ENCODE measurements around the gene TMEM255B.
"Not testable (repeated sequence)": the region's sequence is repeated elsewhere in the genome, so short reads cannot be mapped to it uniquely, and the experiment has no call there.

TMEM255B gene

DNA sequence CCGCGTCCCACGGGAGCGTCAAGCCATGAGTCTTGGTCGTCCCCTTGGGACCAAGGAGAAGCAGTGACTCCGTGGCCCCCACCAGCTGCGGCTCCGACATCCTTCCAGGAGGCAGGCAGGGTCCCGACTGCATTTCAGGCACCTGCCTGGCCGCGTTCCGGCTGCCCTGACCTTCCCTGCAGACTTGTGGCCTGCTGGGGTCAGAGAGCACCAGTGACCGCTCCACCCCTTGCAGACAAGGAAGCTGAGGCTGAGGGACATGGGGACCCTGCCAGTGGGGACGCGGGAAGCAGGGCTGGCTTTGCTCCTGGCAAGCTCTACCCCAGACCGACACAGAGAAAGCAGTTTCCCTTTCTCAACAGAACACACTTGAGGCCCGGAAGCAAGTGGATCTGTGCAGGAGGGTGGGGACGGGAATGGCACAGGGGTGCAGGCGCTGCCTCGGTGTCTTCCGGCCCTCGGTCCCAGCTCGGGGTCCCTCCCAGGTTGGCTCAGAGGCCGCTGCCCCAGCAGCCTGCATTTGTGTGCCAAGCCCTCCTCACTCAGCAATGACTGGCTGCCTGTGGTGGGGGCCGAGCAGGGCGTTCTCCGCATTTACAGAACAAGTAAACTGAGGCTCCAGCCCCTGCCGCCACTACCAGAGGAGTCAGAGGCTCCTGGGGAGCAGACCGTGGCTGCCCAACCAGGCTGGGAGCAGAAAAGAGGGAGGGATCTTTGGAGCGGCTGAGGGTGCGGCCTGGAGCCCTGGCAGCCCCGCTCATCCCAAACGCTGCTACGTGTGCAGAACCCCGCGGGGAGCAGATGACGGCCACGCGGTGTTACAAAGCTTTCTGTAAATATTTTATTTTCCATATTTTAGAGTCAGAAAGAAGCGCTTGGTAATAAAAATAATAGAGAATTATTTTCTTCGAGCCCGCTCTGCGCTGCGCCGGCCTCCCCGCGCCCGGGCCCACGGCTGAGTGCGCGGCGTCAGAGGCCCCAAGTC lies 61.0 kb downstream of the TMEM255B start:
- DNase-seq = no peak

DNA sequence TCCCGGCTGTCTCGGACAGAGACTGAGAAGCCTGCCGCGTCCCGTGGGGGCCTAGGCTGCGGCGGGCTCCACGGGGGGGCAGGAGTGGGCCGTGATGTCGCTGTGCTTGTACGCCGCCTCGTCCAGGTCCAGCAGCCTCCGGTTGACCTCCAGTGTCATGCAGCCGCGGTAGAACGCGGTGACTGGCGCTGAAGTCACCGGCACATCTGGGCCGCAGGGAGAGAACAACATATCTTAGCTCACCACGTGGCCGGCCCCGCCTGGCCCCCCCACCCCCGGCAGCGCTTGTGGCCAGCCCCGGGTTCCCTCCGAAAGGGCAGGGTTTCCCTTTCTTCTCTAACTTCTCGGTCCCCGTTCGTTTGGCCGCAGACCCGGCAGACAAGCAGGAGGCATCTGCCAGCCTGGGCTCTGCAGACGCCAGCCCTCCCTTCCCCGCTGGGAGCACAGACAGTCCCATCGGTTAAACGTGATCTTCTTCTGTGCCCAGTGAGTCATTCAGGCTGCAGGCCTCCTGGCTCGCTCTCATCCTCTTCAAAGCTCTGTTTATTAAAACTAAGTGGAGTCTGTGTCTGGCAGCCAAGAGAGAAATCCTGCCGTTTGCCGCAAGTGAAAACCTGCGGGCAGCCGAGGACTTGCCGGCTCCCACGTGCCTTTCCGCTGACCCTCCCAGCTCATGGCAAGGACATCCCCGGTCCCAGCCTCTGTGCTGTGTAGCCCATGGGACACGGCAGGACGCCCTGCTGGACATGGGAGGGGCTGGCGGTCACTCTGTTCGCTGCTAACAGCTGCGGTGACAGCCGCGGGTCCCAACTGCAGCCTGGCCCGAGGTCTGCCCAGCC lies 62.0 kb downstream of the TMEM255B start:
- no peak for DNase-seq

GRCh38 chr13:113821847-113822246 lies 62.8 kb downstream of the TMEM255B start:
- no peak for DNase-seq

DNA sequence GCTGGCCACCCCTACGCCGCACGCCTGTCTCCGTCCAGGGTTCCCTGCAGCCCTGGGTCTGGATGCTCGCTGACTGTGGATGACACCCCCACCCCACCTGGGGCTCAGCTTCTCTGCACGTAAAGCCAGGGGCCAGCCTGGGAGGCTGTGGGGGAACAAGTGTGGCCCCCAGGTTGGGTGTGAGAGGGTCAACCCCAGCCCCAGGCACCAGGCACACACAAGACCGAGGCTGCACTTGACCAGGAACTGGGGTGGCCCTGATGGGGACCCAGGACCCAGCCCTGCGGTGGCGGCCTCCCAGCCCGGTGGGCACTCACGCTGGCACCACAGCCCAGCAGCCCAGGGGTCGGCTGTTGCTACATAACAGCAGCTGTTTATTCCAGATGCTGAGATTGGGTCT lies 63.2 kb downstream of the TMEM255B start:
- no peak for DNase-seq

GRCh38 chr13:113822956-113823744 lies 64.1 kb downstream of the TMEM255B start:
- DNase-seq = no peak

DNA sequence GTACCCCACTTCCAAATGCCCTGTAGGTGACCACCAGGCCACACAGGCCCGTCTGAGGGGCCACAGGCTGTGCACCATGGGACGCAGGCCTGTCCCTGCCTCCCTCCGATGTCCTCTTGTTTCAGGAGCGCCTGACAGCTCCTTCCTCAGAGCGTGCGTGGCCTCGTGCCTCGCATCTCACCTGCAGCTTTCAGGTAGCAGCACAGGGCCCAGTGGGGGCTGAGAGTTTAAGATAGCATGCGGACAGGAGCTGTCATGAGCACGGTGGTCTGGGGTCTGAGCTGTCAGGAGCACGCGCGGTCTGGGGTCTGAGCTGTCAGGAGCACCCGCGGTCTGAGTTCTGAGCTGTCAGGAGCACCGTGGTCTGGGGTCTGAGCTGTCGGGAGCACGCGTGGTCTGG lies 64.7 kb downstream of the TMEM255B start:
- DNase-seq = no peak

GRCh38 chr13:113825841-113826240 lies 66.8 kb downstream of the TMEM255B start:
- DNase-seq = no peak

DNA sequence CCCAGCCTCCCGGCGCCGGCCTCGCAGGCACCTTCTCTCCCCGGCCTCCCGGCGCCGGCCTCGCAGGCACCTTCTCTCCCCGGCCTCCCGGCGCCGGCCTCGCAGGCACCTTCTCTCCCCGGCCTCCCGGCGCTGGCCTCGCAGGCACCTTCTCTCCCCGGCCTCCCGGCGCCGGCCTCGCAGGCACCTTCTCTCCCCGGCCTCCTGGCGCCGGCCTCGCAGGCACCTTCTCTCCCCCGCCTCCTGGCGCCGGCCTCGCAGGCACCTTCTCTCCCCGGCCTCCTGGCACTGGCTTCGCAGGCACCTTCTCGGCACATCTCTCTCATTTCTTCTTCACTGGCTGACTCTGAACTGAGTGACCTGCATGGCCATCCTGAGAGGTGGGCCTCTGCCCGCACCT lies 67.4 kb downstream of the TMEM255B start:
- DNase-seq = not testable (repeated sequence)

DNA sequence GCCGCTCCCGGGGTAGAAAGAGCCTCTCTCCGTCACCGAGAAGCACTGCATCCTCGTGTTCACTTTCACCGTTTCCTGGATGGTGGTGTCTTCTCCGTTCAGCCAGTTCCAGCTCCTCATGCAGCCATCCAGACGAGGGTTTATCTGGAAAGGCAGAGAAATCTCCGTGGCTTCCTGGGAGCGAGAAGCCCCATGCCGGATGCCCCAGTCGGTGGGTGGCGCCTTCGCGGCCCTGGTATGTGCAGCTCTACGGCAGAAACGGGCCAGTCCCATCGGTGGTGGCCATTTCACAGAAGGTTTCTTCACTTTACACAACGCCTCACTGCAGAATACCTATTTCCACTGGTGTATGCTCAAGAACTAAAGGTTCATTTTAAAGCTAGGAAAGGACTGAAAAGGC lies 68.0 kb downstream of the TMEM255B start:
- no peak for DNase-seq

GRCh38 chr13:113828282-113828825 lies 69.3 kb downstream of the TMEM255B start:
- DNase-seq = no peak

DNA sequence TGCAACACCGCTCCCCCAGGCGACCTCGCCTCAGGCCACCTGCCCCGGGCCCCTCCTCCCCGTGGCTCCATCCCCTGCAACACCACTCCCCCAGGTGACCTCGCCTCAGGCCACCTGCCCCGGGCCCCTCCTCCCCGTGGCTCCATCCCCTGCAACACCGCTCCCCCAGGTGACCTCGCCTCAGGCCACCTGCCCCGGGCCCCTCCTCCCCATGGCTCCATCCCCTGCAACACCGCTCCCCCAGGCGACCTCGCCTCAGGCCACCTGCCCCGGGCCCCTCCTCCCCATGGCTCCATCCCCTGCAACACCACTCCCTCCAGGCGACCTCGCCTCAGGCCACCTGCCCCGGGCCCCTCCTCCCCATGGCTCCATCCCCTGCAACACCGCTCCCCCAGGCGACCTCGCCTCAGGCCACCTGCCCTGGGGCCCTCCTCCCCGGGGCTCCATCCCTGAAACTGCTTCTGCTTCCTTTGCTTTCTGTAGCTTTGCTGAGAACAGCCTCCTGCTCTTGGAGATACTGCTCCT lies 71.5 kb downstream of the TMEM255B start:
- not testable (repeated sequence) for DNase-seq

DNA sequence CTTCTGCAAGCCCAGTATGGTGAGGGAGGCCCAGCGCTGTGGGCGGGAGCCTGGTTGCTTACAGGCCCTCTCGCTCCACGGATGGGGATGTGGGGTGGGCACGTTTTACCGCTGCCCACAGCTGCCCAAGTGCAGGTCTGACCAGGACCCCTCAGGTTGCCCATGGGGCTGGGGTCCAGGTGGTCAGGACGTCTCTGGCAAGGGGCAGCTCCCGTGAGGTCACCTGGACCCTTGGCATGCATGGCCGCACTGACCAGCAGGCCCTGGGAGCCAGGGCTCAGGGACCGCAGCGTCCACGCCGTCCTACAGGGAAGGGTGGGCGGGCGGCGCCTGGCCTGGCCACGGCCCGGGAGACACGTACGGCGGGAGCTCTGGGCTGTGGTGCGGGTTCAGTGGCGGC lies 72.0 kb downstream of the TMEM255B start:
- DNase-seq = no peak

DNA sequence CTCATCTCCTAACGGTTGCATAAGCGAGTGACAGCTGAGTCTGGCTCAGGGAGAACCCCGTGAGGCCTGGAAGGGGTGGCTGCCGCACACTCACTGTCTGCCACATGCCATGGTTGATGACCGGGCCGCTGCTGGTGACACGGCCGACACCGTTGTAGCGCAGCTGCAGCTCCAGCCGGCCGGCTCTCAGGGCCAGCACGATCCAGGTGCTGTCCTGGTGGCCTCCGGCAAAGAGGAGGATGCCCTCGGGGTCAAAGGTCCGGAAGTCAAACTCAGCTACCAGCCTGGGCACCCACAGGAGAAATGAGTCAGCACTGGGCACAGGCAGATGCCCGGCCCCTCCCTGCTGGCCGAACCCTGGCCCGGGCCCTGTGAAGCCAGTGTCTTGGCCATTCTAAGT lies 73.2 kb downstream of the TMEM255B start:
- no peak for DNase-seq

GRCh38 chr13:113832631-113833030 lies 73.6 kb downstream of the TMEM255B start:
- DNase-seq = no peak

DNA sequence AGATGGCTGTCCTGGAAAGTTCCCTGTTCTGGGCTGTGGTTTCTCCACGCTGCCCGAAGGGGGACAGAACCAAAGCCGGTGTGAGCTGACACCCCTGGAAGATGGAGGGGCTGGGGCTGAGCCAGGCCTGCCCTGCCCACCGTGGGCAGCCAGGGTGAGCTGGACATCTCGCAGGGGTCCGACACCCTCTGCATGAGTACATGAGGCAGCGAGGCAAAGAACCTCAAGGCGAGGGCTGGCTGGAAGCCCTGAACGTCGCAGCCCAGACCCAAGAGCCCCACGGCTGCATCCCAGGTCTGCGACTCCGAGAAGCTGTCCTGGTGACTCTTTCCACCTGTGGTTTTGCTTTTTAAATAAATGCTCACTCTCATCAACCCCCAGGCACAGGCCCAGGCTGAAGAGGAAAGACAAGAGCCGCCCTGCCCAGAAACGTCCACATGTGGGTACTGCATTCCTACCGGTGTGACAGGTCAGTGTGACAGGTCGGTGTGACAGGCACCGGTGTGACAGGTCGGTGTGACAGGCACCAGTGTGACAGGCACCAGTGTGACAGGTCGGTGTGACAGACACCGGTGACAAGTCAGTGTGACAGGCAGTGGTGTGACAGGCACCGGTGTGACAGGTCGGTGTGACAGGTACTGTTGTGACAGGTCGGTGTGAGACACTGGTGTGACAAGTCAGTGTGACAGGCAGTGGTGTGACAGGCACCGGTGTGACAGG lies 74.2 kb downstream of the TMEM255B start:
- no peak for DNase-seq

DNA sequence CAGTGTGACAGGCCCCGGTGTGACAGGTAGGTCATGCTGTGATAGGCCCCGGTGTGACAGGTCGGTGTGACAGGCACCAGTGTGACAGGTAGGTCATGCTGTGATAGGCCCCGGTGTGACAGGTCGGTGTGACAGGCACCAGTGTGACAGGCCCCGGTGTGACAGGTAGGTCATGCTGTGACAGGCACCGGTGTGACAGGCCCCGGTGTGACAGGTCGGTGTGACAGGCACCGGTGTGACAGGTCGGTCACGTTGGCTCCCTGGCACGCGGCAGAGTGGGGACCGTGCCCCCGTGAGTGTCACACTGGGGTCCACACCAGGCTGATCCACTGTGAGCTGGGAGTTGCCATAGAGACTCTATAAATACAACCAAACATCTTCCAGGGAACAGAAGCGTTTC lies 75.0 kb downstream of the TMEM255B start:
- not testable (repeated sequence) for DNase-seq

DNA sequence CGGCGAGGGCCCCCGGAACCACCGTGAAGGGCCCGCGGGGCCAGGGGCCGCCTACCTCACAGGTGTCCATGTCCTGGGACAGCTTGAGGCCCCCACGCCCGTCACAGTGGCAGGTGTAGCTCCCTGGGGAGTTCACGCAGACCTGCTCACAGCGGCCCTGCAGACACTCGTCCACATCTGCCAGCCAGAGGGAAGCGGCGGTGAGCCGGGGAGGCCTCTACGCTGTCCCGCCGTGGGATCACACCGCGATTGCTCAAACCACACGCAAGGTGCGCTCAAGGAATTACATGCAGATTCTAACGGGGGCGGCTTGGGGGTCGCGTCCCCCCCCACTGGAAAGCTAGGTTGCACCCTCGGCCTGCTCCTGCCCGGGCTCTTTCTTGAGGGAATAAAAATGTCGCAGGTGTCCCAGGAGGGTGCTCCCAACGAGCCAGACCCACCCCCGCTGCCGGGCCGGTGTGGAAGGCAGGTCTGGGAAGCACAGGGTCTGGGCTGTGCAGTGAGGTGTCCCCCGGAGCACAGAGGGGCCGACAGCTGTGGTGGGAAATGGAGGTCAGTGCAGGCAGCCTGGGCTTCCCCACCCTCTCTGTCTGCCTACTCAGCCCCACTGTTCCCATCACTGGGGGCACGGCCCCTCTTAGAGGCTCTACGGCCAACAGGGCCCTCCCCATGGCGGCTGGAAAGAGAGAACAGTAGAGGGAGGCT lies 75.6 kb downstream of the TMEM255B start:
- no peak for DNase-seq

DNA sequence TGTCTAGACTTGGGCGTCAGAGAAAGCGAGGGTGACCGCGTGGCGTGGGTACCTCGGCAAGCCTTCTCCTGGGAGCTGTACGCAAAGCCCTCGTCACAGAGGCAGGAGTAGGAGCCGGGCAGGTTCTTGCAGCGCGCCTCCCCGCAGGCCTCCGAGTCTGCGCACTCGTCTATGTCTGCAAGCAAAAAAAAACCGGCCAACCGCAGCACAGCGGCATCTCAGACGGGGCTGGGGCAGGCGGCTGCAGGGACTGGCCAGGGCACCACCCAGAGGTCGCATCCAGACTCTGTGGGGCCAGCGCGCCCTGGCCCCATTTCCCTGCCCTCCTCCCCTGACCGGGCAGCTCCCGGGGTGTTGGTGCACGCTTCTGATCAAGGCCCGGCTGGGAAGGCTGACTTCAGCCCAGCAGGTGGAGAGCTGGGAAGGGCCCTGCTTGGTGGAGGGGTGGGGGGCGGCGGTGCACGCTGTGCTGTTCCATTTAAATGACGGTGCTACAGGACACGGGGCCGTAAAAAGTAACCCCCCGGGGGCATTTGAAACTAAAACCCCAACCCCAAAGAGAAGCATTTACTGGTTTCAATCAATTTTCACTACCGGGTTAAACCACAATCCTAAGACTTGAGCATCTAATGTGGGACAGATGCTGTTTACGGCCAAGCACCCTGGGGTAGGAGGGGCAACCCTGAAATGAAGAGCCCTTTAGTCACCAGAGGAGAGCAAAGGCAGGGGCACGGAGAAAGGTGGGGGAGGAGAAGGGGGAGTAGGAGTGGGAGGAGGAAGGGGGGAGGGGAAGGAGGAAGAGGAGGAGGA lies 76.6 kb downstream of the TMEM255B start:
- DNase-seq = no peak

DNA sequence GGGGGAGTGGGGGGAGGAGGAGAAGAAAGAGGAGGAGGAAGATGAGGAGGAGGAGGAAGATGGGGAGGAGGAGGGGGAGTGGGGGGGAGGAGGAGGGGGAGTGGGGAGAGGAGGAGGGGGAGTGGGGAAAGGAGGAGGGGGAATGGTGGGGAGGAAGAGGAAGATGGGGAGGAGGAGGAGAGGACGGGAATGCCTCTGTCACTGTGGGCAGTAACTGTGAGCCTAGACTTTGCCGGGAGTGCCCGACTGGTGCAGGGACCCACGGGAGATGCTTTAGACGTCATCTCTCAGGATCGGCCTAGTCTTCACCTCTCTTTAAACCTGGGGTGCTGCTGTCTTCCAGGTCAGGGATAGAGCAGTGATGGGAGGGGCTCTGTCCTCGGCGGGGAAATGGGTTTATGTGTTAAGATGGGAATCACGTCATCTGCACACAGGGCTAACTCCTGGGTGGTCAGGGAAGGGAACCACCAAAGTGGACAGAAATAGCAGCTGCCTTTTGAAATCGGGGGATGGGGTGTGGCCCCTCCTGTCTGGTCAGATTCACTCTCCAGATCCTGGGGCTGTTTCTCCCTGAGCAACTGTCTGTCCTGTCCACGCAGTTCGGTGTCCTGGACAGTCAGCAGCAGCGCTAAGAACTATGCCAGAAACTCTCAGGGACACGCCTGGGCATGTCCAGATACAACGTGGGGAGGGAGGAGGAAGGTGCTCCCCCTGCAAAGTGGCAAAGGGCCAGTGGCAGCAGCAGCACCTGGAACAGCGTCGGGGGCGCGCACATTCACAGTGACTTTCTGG lies 77.9 kb downstream of the TMEM255B start:
- DNase-seq = no peak
